HPDE6-E6E7 (cell line): ENCODE data around the gene UNC119.
A peak's percentile ranks its signal among the peaks of the same experiment; 100 is the strongest.
"Not testable (repeated sequence)": the region's sequence is repeated elsewhere in the genome, so short reads cannot be mapped to it uniquely, and the experiment has no call there.

ENCODE experiments used
- DNase-seq: peaks from one replicate; pipeline ENCODE4 v3.0.0; 2011; ENCODE audit warnings: missing footprints; ENCODE audit errors: extremely low spot score

Gene UNC119

GRCh38 chr17:28552176-28552999, at the start of gene UNC119:
TSS of gene UNC119 (minus strand) at chr17:28552624. CDS start at chr17:28552557, 67 bp downstream.
- DNase-seq, result peak; percentile 84

- peak; percentile 54 for DNase-seq
Observed at GRCh38 chr17:28599311-28600184, 47.1 kb upstream of the UNC119 start.

DNA sequence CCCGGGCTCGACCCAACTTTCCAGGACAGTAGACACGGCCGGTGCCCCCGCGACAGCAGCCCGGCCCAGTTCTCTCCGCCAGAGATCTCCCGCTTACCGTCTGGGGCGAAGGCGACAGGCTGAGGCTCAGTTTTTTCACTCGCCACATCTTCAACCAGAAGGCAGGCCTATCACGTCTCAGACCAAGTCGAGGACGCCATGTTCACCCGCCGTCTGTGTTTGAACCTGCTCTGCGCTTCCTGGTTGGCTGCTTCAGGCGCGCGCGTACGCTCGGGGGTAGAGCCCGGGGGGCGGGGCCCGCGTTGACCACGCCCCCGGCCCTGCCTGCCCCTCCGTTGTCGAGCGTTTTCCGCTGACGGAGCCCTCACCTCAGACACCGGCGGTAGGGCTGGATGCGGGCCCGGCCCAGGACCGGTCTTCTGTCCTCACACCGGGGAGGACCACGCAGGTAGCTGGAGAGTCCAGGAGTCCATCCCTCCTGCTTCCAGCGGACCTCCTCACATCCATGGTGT, 46.4 kb upstream of the UNC119 start, which contains the start of gene SPAG5:
Gene SPAG5, minus strand, starts transcription at position 227 of the 512 bp plus-strand sequence. Its CDS starts 79 bp downstream, at position 148.
- peak; percentile 98 for DNase-seq

- no peak for DNase-seq
Observed at GRCh38 chr17:28598389-28598788, 46.0 kb upstream of the UNC119 start.

GRCh38 chr17:28597606-28598383, 45.4 kb upstream of the UNC119 start:
- no peak for DNase-seq

DNA sequence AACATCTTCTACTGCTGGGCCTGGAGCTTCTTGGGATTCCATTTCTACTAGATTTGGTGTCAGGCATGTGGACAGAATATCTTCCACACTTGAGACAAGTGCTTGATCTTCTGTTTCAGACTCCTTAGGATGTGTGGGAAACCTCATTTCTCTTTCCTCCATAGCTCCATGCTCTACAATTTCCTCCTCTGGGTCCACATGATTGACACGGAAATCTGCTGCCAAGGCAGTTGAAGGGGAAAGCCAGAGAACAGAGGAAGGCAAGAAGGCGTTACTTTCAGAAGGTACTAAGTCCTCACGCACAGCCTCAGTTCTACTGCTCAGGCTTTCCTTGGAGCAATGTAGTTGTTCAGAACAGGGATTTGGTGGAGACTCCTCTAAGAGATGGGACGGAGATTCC, 39.8 kb upstream of the UNC119 start:
- no peak for DNase-seq

GRCh38 chr17:28585851-28586250, 33.4 kb upstream of the UNC119 start:
- no peak for DNase-seq

DNA sequence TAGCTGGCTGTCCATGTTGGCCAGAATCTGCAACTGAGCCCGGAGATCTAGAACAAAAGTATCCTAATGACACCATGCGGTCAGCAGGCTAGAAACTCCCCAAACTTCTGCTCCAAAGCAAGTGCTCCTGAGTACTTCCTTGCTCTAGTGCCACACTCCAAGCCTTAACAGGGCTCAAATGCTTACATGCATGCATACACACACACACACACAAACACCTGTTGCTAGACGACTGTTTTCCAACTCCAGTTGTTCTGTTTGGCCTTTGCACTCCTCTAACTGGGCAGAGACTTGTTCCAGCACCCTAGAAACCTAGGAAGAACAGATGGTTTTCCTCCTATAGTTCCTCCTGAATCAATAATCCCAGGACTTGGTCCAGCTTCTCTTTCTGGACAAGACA, 32.0 kb upstream of the UNC119 start:
- no peak for DNase-seq

GRCh38 chr17:28582513-28582912, 30.1 kb upstream of the UNC119 start:
- no peak for DNase-seq

DNA sequence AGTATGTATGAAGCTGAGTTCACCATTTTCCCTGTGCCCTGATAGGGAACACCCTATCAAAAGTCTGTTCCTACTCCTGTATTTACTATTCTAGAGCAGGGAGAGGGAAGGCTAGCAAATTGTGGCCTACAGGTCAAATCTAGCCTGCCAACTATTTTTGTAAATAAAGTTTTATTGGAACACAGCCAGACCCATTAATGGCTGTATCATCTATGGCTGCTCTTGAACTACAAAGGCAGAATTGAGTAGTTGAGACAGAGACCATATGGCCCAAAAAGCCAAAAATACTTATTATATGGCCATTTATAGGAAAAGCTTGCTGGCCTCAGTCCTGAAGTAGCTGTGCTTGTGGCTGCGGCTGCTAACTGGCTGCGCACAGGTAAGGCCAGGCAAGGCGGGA, 28.5 kb upstream of the UNC119 start:
- no peak for DNase-seq

- no peak for DNase-seq
Observed at GRCh38 chr17:28579526-28579925, 27.1 kb upstream of the UNC119 start.

DNA sequence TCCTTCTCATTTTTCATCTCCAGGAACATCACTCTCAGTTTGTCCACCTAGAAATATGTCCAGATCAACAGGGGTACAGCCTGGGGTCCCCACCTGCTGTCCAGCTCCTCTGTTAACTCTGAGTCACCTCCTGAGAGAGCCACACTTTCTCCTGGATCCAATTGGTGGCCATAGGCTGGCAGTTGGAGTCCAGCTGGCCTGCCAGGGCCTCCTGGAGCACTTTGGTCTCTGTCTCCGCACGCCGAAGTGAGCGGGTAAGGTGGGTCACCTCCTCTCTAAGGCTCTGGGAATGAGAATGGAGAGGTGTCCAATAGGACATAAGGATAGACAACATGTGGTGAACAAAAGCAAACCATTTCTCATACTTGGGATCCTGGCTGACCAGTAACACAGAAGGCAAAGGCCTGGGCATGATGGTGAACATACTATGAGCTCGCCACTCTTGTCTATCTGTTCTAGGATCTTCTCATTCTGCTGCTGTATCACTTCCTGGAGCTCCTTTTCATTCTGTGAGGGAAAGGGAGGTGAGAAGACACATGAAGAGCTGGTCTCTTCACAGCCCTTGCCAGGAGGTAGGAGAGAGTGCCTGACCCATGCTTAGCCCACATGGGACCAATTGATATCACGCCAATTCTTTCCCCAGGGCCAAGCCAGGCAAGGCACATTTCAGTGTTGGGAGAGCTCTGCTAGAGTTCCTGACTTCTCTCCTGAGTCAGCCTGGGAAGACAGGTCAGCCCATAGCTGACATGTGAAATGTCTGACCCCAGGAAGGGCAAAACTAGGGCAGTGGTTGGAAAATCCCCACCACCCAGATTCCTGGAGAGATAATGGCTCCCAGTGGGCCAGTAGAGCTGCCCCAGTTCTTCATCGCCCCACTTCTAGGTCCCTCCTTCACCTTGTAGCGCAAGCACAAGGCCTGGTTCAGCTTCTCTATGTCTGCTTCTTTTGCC, 26.1 kb upstream of the UNC119 start:
- DNase-seq, result no peak

DNA sequence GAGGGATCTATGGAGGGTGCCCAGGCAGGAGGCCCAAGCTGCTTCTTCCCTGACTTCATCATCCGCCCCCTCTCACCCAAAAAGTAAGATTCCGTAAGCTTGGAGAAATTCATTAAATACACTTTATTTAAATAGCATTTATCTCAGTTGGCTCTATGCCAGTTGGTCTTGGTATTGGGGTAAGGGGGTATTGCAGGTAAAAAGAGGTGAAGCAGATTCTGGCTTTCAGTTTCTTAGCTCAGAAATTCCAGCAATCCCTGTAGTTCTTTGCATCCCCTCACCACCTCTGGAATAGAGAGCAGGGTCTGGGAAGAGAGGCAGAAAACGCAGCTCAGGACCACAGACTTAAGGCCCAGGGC, 25.0 kb upstream of the UNC119 start:
- no peak for DNase-seq

DNA sequence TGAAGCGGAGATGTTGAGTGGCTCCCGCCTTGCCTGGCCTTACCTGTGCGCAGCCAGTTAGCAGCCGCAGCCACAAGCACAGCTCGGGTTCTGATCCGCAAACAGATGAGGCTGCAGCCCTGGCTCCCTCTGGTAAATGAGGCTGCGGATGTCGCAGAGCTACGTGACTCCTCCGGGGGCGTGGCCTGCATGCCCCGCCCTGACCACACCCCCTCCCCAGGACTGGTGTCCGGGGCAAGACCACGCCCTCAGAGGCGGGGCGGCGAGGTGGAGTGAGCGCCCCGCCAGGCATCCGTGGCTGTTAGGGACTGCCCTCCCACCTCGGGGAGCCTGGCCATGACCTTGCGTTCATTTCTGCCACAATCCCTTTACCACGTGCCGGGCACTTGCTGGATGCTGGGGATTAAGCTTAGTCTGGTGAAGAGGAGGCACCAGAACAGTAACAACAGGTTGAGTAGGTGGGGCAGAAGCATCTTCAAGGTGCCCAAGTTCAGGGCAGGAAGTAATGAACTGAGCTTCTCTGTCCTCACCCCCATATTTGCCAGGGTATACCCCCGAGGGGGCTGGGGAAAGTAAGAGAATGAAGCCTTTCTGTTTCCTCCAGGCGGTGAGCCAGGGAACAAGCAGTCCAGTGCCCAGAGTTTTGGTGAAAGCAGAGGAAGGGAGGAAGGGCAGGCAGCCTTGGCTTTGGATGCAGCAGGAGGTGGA, 24.5 kb upstream of the UNC119 start, which contains the start of gene ALDOC:
Gene ALDOC, minus strand, starts transcription at position 138 of the 708 bp plus-strand sequence. CDS start 1,363 bp downstream, outside the sequence.
- DNase-seq, result peak; percentile 97

DNA sequence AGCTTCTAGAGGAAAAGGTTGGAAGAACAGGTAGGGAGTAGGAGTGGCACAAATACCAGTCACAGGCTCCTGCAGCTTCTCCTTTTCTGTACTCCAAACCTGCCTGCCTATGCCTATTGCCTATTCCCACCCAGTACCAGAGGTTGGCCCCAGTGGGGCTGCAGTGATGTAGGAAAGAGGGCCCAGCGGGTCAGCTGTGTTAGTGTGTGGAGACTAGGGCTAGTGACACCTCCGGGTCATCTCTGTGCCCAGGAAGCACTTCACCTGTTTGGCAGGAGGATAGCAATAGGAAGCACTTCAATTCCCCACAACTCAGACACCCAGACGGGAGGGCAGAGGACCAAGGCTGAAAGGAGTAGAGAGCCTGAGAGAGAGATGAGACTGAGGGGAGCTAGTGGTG, 23.6 kb upstream of the UNC119 start:
- DNase-seq, result not testable (repeated sequence)

- no peak for DNase-seq
Observed at GRCh38 chr17:28575126-28575795, 22.8 kb upstream of the UNC119 start.

- DNase-seq, result no peak
Observed at GRCh38 chr17:28574526-28574925, 22.1 kb upstream of the UNC119 start.

- DNase-seq, result no peak
Observed at GRCh38 chr17:28573966-28574480, 21.6 kb upstream of the UNC119 start.

- no peak for DNase-seq
Observed at GRCh38 chr17:28573521-28573920, 21.1 kb upstream of the UNC119 start.
